ENCODE results near the gene PIP5K1C. TPM values are rescaled to one million over a fixed set of nuclear protein-coding genes. Genes with fewer than 3 reads are reported as not detected.

The PIP5K1C gene
- total RNA-seq, 1 donor from 2014 or later: 26.5 TPM

GRCh38 chr19:3733549-3734309 is 33.5 kb upstream of the PIP5K1C start:
- no peak overlapping the region for H3K4me3 ChIP-seq (ENCODE audit: low read depth, low read length)
- no peak for DNase-seq (ENCODE audit: low read depth)
- no peak for TF ChIP-seq CTCF (IDR thresholded peaks at IDR 0.05; ENCODE audit: insufficient read depth, low read length, poor library complexity, severe bottlenecking)
- H3K27me3 ChIP-seq (ENCODE audit: control insufficient read depth, insufficient read depth, low read length): no peaks in the 10 kb centered on the region
- H3K36me3 ChIP-seq (ENCODE audit: control insufficient read depth, insufficient read depth, low read length): no peaks in the 10 kb centered on the region

GRCh38 chr19:3732108-3732507 is 31.8 kb upstream of the PIP5K1C start:
- no peak for TF ChIP-seq CTCF (IDR thresholded peaks at IDR 0.05; ENCODE audit: insufficient read depth, low read length, poor library complexity, severe bottlenecking)
- no peaks in the 10 kb centered on the region for H3K27me3 ChIP-seq (ENCODE audit: control insufficient read depth, insufficient read depth, low read length)
- no peak overlapping the region for H3K4me3 ChIP-seq (ENCODE audit: low read depth, low read length)
- H3K36me3 ChIP-seq (ENCODE audit: control insufficient read depth, insufficient read depth, low read length): no peaks in the 10 kb centered on the region
- DNase-seq (ENCODE audit: low read depth): no peak

- DNase-seq (ENCODE audit: low read depth): no peak
- Histone ChIP-seq H3K36me3 (ENCODE audit: control insufficient read depth, insufficient read depth, low read length) (no peaks in the 10 kb centered on the region), H3K4me3 (ENCODE audit: low read depth, low read length) (no peak overlapping the region), H3K27me3 (ENCODE audit: control insufficient read depth, insufficient read depth, low read length) (peaks cover 5% of the 10 kb centered on the region)
- no peak for TF ChIP-seq CTCF (IDR thresholded peaks at IDR 0.05; ENCODE audit: insufficient read depth, low read length, poor library complexity, severe bottlenecking)
Measured at GRCh38 chr19:3730457-3730958, 30.2 kb upstream of the PIP5K1C start.

GRCh38 chr19:3725640-3726310 is 25.5 kb upstream of the PIP5K1C start:
- Histone ChIP-seq H3K36me3 (ENCODE audit: control insufficient read depth, insufficient read depth, low read length) (no peaks in the 10 kb centered on the region), H3K4me3 (ENCODE audit: low read depth, low read length) (no peak overlapping the region), H3K27me3 (ENCODE audit: control insufficient read depth, insufficient read depth, low read length) (peaks cover 34% of the 10 kb centered on the region)
- no peak for TF ChIP-seq CTCF (IDR thresholded peaks at IDR 0.05; ENCODE audit: insufficient read depth, low read length, poor library complexity, severe bottlenecking)
- no peak for DNase-seq (ENCODE audit: low read depth)

GRCh38 chr19:3725121-3725520 is 24.9 kb upstream of the PIP5K1C start:
- peaks cover 39% of the 10 kb centered on the region for H3K27me3 ChIP-seq (ENCODE audit: control insufficient read depth, insufficient read depth, low read length)
- no peak for DNase-seq (ENCODE audit: low read depth)
- H3K36me3 ChIP-seq (ENCODE audit: control insufficient read depth, insufficient read depth, low read length): no peaks in the 10 kb centered on the region
- no peak overlapping the region for H3K4me3 ChIP-seq (ENCODE audit: low read depth, low read length)
- no peak for TF ChIP-seq CTCF (IDR thresholded peaks at IDR 0.05; ENCODE audit: insufficient read depth, low read length, poor library complexity, severe bottlenecking)

All from kidney epithelial cell (primary cell).